GM23338 (cell line): ENCODE measurements around the gene ANKRD40CL. TPM values are rescaled to one million over a fixed set of nuclear protein-coding genes. Genes with fewer than 3 reads are reported as not detected.

ENCODE experiments used
- ATAC-seq: fragments of 200-7000 bp; cut with Tn5 transposase; 3 replicates; pipeline ENCODE4 v1.9.1; 2020
- DNase-seq: peaks from one replicate; pipeline ENCODE4 v3.0.0-alpha.2; 2015; ENCODE audit warnings: low spot score
- H2AFZ ChIP-seq: fragments of 200-600 bp; sonication (generic); 2 replicates; pipeline ENCODE4 v1.8.0; 2016; ENCODE audit warnings: antibody characterized with exemption, mild to moderate bottlenecking, moderate library complexity
- H3F3A ChIP-seq: fragments of 200-600 bp; sonication (generic); replicated peaks from 2 replicates; pipeline ENCODE4 v1.8.0; 2017; ENCODE audit warnings: antibody characterized with exemption, mixed run types, low read depth
- H3K27ac ChIP-seq: fragments of 200-600 bp; sonication (generic); 2 replicates; pipeline ENCODE4 v1.6.1; 2016; ENCODE audit warnings: low read depth
- H3K27me3 ChIP-seq: fragments of 200-600 bp; sonication (generic); 2 replicates; pipeline ENCODE4 v1.8.0; 2016; ENCODE audit warnings: mild to moderate bottlenecking, mixed run types, moderate library complexity; ENCODE audit not compliant: insufficient read depth
- H3K36me3 ChIP-seq: fragments of 200-600 bp; sonication (generic); 2 replicates; pipeline ENCODE4 v1.8.0; 2016; ENCODE audit warnings: mild to moderate bottlenecking; ENCODE audit not compliant: insufficient read depth
- H3K4me1 ChIP-seq: fragments of 200-600 bp; sonication (generic); 2 replicates; pipeline ENCODE4 v1.8.0; 2016; ENCODE audit warnings: mild to moderate bottlenecking, moderate library complexity; ENCODE audit not compliant: insufficient read depth
- H3K4me2 ChIP-seq: fragments of 200-600 bp; sonication (generic); 2 replicates; pipeline ENCODE4 v1.7.1; 2017; ENCODE audit warnings: mixed run types
- H3K4me3 ChIP-seq: fragments of 200-600 bp; sonication (generic); 2 replicates; pipeline ENCODE4 v1.6.1; 2016; ENCODE audit warnings: mixed run types
- H3K79me2 ChIP-seq: fragments of 200-600 bp; sonication (generic); replicated peaks from 2 replicates; pipeline ENCODE4 v1.8.0; 2017; ENCODE audit warnings: mild to moderate bottlenecking; ENCODE audit not compliant: insufficient read depth
- H3K9me2 ChIP-seq: fragments of 200-600 bp; sonication (generic); 2 replicates; pipeline ENCODE4 v1.8.0; 2017; ENCODE audit not compliant: insufficient read depth
- H4K20me1 ChIP-seq: fragments of 200-600 bp; sonication (generic); replicated peaks from 2 replicates; pipeline ENCODE4 v1.8.0; 2017; ENCODE audit warnings: mild to moderate bottlenecking; ENCODE audit not compliant: insufficient read depth
- H3K27ac Mint-ChIP-seq: 2 replicates; pipeline ENCODE4 v1.8.0; 2020; ENCODE audit warnings: inconsistent platforms, mild to moderate bottlenecking, moderate library complexity, mixed read lengths
- H3K27me3 Mint-ChIP-seq: 3 replicates; pipeline ENCODE4 v1.8.0; 2022; ENCODE audit warnings: low read depth, mild to moderate bottlenecking, moderate library complexity, mixed read lengths, inconsistent platforms; ENCODE audit not compliant: insufficient read depth, poor library complexity
- H3K36me3 Mint-ChIP-seq: 3 replicates; pipeline ENCODE4 v1.8.0; 2021; ENCODE audit warnings: low read depth, mild to moderate bottlenecking, inconsistent platforms, moderate library complexity, mixed read lengths
- H3K4me1 Mint-ChIP-seq: 3 replicates; pipeline ENCODE4 v1.8.0; 2020; ENCODE audit warnings: mild to moderate bottlenecking, inconsistent platforms, mixed read lengths
- H3K4me3 Mint-ChIP-seq: 3 replicates; pipeline ENCODE4 v1.8.0; 2021; ENCODE audit warnings: moderate library complexity, mild to moderate bottlenecking, inconsistent platforms, mixed read lengths
- H3K9me3 Mint-ChIP-seq: 3 replicates; pipeline ENCODE4 v1.8.0; 2020; ENCODE audit warnings: moderate library complexity, mild to moderate bottlenecking, inconsistent platforms, mixed read lengths
- CREB1 ChIP-seq: fragments of 250-450 bp; sonication (Bioruptor Pico); IDR thresholded peaks from 2 replicates; pipeline ENCODE4 v1.5.0; 2020; ENCODE audit warnings: low read depth, mild to moderate bottlenecking, moderate library complexity
- EZH2phosphoT487 ChIP-seq: fragments of 200-600 bp; sonication (generic); IDR thresholded peaks from one replicate; pipeline ENCODE4 v1.8.1; 2018; ENCODE audit warnings: antibody characterized with exemption; ENCODE audit not compliant: unreplicated experiment
- JUNB ChIP-seq: IDR thresholded peaks from one replicate; pipeline ENCODE4 v1.6.1; 2016; ENCODE audit warnings: antibody characterized with exemption; ENCODE audit not compliant: unreplicated experiment
- NANOG ChIP-seq: IDR thresholded peaks from 2 replicates; pipeline ENCODE4 v1.6.1; 2016; ENCODE audit warnings: antibody characterized with exemption, borderline replicate concordance
- POLR2AphosphoS5 ChIP-seq: IDR thresholded peaks from 2 replicates; pipeline ENCODE4 v1.6.1; 2016; ENCODE audit warnings: antibody characterized with exemption, low read depth
- STAT1 ChIP-seq: IDR thresholded peaks from one replicate; pipeline ENCODE4 v1.6.1; 2016; ENCODE audit warnings: antibody characterized with exemption; ENCODE audit not compliant: unreplicated experiment
- ZNF114 ChIP-seq: fragments of 250-450 bp; sonication (Bioruptor Pico); IDR thresholded peaks from 2 replicates; pipeline ENCODE4 v1.5.0; 2020; ENCODE audit warnings: mild to moderate bottlenecking, moderate library complexity
- ZNF331 ChIP-seq: fragments of 250-450 bp; sonication (Bioruptor Pico); IDR thresholded peaks from 2 replicates; pipeline ENCODE4 v1.5.0; 2020; ENCODE audit warnings: low read depth, mild to moderate bottlenecking, moderate library complexity
- polyA plus RNA-seq: library from polyadenylated mRNA; unstranded; fragments of >200 nt; fragmentation: Nextera tagmentation; extraction: Ambion mirVana; gene quantifications from 2 replicates; pipeline ENCODE4 v1.2.1, GENCODE V29; 2016
- total RNA-seq: library from RNA; depleted of rRNA; stranded (reverse); fragments of >200 nt; shearing (Covaris generic); gene quantifications from 2 replicates; pipeline ENCODE4 v1.2.3, GENCODE V29; 2014
- TF ChIP-seq, protein P1 (sequence below): IDR thresholded peaks from 2 replicates; pipeline ENCODE4 v1.6.1; 2016; ENCODE audit warnings: antibody characterized with exemption
- TF ChIP-seq, protein P2 (sequence below): IDR thresholded peaks from one replicate; pipeline ENCODE4 v1.6.1; 2018; ENCODE audit warnings: antibody characterized with exemption; ENCODE audit not compliant: unreplicated experiment
- TF ChIP-seq, protein P3 (sequence below): fragments of 250-450 bp; sonication (Bioruptor Pico); IDR thresholded peaks from 2 replicates; pipeline ENCODE4 v1.5.0; 2020; ENCODE audit warnings: mild to moderate bottlenecking, moderate library complexity

ANKRD40CL gene
- total and polyA plus RNA-seq, 2 experiments from 2014 or later = not detected

DNA sequence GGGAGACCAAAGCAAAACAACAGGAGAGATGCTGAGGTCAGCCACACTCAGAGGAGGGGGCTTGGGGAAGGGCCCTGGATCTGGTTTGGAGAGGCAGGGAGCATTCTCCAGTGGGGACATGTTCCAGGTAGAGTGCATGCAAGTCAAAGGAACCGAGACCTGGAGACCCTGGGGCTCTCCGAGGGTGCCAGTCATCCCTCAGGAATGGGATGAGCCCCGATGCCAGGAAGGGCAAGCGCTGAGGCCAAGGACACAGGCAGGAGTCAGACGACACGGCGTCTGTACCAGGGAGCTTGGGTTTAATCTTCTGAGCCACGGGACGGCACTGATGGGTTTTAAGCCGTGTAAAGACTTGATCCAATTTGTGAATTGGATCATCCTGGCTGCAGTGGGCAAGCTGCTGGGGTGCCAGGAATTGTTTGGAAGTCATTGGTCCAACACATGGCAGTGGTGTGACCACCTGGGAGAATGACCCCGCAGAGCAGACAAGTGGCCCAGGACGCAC, 32.9 kb upstream of the ANKRD40CL start:
- Mint-ChIP-seq H3K36me3 (no peaks in the 10 kb centered on the region), H3K27ac (no peak overlapping the region), H3K4me3 (no peak overlapping the region), H3K27me3 (peaks cover 3% of the 10 kb centered on the region), H3K4me1 (peaks cover 22% of the 10 kb centered on the region), H3K9me3 (no peaks in the 10 kb centered on the region)
- no peaks in the 10 kb centered on the region for H3K79me2 ChIP-seq
- H2AFZ ChIP-seq = no peak overlapping the region
- H3K4me3 ChIP-seq = no peak overlapping the region
- H3K4me1 ChIP-seq = no peaks in the 10 kb centered on the region
- no peak overlapping the region for H3K27ac ChIP-seq
- H4K20me1 ChIP-seq = no peaks in the 10 kb centered on the region
- no peaks in the 10 kb centered on the region for H3F3A ChIP-seq
- H3K4me2 ChIP-seq = no peak overlapping the region
- H3K36me3 ChIP-seq = no peaks in the 10 kb centered on the region
- no peak for DNase-seq
- no peaks in the 10 kb centered on the region for H3K9me2 ChIP-seq
- TF ChIP-seq JUNB = no peak
- TF ChIP-seq POLR2AphosphoS5 = no peak
- no peak for TF ChIP-seq NANOG
- TF ChIP-seq, protein P1, sequence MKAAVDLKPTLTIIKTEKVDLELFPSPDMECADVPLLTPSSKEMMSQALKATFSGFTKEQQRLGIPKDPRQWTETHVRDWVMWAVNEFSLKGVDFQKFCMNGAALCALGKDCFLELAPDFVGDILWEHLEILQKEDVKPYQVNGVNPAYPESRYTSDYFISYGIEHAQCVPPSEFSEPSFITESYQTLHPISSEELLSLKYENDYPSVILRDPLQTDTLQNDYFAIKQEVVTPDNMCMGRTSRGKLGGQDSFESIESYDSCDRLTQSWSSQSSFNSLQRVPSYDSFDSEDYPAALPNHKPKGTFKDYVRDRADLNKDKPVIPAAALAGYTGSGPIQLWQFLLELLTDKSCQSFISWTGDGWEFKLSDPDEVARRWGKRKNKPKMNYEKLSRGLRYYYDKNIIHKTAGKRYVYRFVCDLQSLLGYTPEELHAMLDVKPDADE = no peak
- no peak for TF ChIP-seq STAT1
- no peak for TF ChIP-seq ZNF114 (CRISPR knock-in tag)
- TF ChIP-seq, protein P2, sequence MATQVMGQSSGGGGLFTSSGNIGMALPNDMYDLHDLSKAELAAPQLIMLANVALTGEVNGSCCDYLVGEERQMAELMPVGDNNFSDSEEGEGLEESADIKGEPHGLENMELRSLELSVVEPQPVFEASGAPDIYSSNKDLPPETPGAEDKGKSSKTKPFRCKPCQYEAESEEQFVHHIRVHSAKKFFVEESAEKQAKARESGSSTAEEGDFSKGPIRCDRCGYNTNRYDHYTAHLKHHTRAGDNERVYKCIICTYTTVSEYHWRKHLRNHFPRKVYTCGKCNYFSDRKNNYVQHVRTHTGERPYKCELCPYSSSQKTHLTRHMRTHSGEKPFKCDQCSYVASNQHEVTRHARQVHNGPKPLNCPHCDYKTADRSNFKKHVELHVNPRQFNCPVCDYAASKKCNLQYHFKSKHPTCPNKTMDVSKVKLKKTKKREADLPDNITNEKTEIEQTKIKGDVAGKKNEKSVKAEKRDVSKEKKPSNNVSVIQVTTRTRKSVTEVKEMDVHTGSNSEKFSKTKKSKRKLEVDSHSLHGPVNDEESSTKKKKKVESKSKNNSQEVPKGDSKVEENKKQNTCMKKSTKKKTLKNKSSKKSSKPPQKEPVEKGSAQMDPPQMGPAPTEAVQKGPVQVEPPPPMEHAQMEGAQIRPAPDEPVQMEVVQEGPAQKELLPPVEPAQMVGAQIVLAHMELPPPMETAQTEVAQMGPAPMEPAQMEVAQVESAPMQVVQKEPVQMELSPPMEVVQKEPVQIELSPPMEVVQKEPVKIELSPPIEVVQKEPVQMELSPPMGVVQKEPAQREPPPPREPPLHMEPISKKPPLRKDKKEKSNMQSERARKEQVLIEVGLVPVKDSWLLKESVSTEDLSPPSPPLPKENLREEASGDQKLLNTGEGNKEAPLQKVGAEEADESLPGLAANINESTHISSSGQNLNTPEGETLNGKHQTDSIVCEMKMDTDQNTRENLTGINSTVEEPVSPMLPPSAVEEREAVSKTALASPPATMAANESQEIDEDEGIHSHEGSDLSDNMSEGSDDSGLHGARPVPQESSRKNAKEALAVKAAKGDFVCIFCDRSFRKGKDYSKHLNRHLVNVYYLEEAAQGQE = no peak
- TF ChIP-seq, protein P3, sequence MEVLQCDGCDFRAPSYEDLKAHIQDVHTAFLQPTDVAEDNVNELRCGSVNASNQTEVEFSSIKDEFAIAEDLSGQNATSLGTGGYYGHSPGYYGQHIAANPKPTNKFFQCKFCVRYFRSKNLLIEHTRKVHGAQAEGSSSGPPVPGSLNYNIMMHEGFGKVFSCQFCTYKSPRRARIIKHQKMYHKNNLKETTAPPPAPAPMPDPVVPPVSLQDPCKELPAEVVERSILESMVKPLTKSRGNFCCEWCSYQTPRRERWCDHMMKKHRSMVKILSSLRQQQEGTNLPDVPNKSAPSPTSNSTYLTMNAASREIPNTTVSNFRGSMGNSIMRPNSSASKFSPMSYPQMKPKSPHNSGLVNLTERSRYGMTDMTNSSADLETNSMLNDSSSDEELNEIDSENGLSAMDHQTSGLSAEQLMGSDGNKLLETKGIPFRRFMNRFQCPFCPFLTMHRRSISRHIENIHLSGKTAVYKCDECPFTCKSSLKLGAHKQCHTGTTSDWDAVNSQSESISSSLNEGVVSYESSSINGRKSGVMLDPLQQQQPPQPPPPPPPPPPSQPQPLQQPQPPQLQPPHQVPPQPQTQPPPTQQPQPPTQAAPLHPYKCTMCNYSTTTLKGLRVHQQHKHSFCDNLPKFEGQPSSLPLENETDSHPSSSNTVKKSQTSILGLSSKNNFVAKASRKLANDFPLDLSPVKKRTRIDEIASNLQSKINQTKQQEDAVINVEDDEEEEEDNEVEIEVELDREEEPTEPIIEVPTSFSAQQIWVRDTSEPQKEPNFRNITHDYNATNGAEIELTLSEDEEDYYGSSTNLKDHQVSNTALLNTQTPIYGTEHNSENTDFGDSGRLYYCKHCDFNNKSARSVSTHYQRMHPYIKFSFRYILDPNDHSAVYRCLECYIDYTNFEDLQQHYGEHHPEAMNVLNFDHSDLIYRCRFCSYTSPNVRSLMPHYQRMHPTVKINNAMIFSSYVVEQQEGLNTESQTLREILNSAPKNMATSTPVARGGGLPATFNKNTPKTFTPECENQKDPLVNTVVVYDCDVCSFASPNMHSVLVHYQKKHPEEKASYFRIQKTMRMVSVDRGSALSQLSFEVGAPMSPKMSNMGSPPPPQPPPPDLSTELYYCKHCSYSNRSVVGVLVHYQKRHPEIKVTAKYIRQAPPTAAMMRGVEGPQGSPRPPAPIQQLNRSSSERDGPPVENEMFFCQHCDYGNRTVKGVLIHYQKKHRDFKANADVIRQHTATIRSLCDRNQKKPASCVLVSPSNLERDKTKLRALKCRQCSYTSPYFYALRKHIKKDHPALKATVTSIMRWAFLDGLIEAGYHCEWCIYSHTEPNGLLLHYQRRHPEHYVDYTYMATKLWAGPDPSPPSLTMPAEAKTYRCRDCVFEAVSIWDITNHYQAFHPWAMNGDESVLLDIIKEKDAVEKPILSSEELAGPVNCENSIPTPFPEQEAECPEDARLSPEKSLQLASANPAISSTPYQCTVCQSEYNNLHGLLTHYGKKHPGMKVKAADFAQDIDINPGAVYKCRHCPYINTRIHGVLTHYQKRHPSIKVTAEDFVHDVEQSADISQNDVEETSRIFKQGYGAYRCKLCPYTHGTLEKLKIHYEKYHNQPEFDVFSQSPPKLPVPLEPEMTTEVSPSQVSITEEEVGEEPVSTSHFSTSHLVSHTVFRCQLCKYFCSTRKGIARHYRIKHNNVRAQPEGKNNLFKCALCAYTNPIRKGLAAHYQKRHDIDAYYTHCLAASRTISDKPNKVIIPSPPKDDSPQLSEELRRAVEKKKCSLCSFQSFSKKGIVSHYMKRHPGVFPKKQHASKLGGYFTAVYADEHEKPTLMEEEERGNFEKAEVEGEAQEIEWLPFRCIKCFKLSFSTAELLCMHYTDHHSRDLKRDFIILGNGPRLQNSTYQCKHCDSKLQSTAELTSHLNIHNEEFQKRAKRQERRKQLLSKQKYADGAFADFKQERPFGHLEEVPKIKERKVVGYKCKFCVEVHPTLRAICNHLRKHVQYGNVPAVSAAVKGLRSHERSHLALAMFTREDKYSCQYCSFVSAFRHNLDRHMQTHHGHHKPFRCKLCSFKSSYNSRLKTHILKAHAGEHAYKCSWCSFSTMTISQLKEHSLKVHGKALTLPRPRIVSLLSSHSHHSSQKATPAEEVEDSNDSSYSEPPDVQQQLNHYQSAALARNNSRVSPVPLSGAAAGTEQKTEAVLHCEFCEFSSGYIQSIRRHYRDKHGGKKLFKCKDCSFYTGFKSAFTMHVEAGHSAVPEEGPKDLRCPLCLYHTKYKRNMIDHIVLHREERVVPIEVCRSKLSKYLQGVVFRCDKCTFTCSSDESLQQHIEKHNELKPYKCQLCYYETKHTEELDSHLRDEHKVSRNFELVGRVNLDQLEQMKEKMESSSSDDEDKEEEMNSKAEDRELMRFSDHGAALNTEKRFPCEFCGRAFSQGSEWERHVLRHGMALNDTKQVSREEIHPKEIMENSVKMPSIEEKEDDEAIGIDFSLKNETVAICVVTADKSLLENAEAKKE (CRISPR knock-in tag) = no peak
- no peak for TF ChIP-seq CREB1 (CRISPR knock-in tag)
- TF ChIP-seq EZH2phosphoT487 = no peak
- TF ChIP-seq ZNF331 = no peak
- no peak for ATAC-seq
- no peaks in the 10 kb centered on the region for H3K27me3 ChIP-seq
